Effector memory CD4-positive, alpha-beta T cell (primary cell): ENCODE results near the gene LRRC3B.
"Not testable (repeated sequence)": the region's sequence is repeated elsewhere in the genome, so short reads cannot be mapped to it uniquely, and the experiment has no call there.

ENCODE experiments used
- DNase-seq, 3 donors: peaks; one replicate each; pipeline ENCODE4 v3.0.0-alpha.2; 2020
- H3K27ac ChIP-seq: 2 replicates; pipeline ENCODE4 v1.7.0; 2013; ENCODE audit warnings: mild to moderate bottlenecking, low read length, moderate library complexity; ENCODE audit not compliant: insufficient read depth, poor library complexity, severe bottlenecking
- H3K27me3 ChIP-seq: replicated peaks from 2 replicates; pipeline ENCODE4 v1.7.0; 2013; ENCODE audit warnings: mild to moderate bottlenecking, low read length; ENCODE audit not compliant: insufficient read depth, control insufficient read depth, poor library complexity, severe bottlenecking
- H3K36me3 ChIP-seq: 2 replicates; pipeline ENCODE4 v1.7.0; 2013; ENCODE audit warnings: mild to moderate bottlenecking, low read length, moderate library complexity; ENCODE audit not compliant: control insufficient read depth, insufficient read depth
- H3K4me1 ChIP-seq: 2 replicates; pipeline ENCODE4 v1.7.0; 2013; ENCODE audit warnings: low read length, mild to moderate bottlenecking; ENCODE audit not compliant: control insufficient read depth, insufficient read depth, poor library complexity, severe bottlenecking
- H3K4me3 ChIP-seq: 2 replicates; pipeline ENCODE4 v1.7.0; 2013; ENCODE audit warnings: low read length, low read depth, mild to moderate bottlenecking; ENCODE audit not compliant: insufficient read depth, poor library complexity, severe bottlenecking
- H3K9me3 ChIP-seq: 2 replicates; pipeline ENCODE4 v1.7.0; 2013; ENCODE audit warnings: mild to moderate bottlenecking, low read length, moderate library complexity; ENCODE audit not compliant: control insufficient read depth

Gene LRRC3B

DNA sequence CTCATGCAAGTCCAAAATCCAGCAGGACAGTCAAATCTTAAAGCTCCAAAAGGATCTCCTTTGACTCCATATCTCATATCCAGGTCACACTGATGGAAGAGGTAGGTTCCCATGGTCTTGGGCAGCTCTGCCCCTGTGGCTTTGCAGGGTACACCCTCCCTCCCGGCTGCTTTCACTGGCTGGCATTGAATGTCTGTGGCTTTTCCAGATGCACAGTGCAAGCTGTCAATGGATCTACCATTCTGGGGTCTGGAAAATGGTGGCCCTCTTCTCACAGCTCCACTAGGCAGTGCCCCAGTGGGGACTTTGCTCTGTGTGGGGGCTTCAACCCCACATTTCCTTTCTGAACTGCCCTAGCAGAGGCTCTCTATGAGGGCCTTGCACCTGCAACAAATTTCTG lies 19.3 kb upstream of the LRRC3B start:
- H3K36me3 ChIP-seq, DNase-seq, H3K4me1 ChIP-seq, H3K9me3 ChIP-seq, H3K4me3 ChIP-seq, H3K27me3 ChIP-seq, H3K27ac ChIP-seq: not testable (repeated sequence)

DNA sequence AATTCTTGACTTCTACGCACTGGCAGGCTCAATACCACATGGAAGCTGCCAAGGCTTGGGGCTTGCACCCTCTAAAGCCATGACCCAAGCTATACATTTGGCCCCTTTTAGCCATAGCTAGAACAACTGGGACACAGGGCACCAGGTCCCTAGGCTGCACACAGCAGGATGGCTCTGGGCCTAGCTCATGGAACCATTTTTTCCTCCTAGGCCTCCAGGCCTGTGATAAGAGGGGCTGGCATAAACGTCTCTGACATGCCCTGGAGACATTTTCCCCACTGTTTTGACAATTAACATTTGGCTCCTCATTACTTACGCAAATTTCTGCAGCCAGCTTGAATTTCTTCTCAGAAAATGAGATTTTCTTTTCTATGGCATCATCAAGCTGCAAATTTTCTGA lies 18.8 kb upstream of the LRRC3B start:
- not testable (repeated sequence) for H3K9me3 ChIP-seq, H3K4me1 ChIP-seq, H3K27me3 ChIP-seq, H3K27ac ChIP-seq, DNase-seq, H3K4me3 ChIP-seq, H3K36me3 ChIP-seq

DNA sequence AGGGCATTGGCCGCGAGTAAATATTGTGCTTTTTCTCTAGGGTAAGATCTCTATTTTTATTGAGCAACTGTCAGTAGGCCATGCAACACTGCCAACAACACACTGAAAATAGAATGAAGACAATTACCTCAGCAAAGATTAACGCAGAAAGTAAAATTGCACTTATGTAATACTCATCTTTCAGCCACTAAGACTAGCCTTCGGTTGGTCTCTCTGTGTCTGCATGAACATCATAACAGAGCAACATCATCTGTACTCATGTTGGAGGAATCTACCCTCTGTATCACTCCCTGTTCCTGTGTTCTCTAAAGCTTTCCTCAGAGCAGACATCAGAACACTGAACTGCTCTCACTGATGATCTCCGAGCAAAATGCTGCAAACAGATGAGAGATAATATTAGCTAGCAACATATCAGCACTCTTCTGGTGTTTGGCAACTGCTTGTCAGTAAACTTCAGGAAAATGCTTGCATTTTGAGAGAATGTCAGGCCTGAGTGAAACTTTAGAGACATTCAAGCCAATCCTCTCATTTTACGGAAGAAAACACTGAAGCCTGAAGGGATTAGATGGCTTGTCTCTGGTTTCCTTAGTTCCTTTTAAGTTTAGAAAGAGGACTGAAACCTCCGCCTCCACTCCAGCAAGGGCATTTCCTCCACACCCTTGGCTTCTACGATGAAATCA lies 8.4 kb upstream of the LRRC3B start:
- no peak for DNase-seq
- H3K4me1 ChIP-seq = no peaks in the 10 kb centered on the region
- no peaks in the 10 kb centered on the region for H3K36me3 ChIP-seq
- no peak overlapping the region for H3K4me3 ChIP-seq
- H3K27me3 ChIP-seq = no peaks in the 10 kb centered on the region
- H3K27ac ChIP-seq = no peak overlapping the region
- H3K9me3 ChIP-seq = no peaks in the 10 kb centered on the region

DNA sequence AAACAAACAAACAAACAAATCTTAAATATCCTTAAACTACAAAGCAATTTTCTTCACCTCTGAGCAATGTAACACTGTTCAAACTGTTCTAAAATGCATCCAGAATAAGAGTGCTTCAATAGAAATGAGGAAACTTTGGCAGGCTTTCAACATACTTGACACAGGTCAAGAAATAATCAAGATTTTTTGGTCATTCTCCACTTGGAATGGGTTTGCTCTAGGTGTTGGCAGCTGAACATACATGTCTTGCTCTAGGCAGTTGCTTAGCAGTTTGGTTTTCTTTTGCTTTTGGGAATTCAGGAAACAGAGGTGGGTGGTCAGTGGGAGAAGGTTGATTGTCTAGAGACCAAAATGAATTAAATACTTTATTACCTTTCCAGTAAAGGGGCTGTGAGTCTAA lies 1.4 kb upstream of the LRRC3B start:
- Histone ChIP-seq H3K4me1 (no peaks in the 10 kb centered on the region), H3K27ac (no peak overlapping the region), H3K4me3 (no peak overlapping the region), H3K36me3 (no peaks in the 10 kb centered on the region), H3K27me3 (no peaks in the 10 kb centered on the region), H3K9me3 (no peaks in the 10 kb centered on the region)
- DNase-seq = no peak

DNA sequence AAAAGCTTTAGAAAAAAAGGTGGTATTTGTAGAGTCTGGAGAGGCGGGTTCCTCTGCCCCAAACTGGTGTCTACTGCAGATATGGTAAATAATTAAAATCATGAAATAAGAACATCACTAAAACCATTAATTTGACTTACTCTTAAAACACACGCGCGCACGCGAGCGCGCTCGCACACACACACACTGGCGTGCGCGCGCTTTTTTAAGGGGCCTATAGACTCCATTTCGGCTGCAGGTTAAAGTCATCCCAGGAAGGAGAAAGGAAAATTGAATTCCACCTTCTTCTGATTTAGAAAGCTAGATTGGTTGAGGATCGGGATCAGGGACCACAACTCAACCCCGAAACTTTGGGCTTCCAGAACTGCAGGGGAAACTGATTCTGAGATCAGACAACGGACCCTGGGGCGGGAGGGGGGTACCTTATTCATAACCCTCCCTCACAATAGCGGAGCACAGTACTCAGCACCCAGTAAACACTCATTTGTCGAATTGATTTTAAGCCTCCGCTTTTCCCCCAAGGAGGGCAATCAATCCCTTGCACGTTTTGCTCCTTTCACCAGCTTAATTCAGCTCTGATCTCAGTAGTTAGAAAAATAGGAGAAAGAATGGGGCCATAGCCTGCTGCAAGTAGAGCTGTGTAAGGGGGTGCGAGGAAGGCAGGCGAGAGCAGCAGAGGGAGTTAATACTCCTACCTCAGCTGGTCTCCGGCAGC lies 509 bp upstream of the LRRC3B start:
- H3K27ac ChIP-seq = no peak overlapping the region
- no peaks in the 10 kb centered on the region for H3K4me1 ChIP-seq
- H3K27me3 ChIP-seq = no peaks in the 10 kb centered on the region
- H3K4me3 ChIP-seq = no peak overlapping the region
- no peaks in the 10 kb centered on the region for H3K36me3 ChIP-seq
- no peaks in the 10 kb centered on the region for H3K9me3 ChIP-seq
- no peak for DNase-seq

DNA sequence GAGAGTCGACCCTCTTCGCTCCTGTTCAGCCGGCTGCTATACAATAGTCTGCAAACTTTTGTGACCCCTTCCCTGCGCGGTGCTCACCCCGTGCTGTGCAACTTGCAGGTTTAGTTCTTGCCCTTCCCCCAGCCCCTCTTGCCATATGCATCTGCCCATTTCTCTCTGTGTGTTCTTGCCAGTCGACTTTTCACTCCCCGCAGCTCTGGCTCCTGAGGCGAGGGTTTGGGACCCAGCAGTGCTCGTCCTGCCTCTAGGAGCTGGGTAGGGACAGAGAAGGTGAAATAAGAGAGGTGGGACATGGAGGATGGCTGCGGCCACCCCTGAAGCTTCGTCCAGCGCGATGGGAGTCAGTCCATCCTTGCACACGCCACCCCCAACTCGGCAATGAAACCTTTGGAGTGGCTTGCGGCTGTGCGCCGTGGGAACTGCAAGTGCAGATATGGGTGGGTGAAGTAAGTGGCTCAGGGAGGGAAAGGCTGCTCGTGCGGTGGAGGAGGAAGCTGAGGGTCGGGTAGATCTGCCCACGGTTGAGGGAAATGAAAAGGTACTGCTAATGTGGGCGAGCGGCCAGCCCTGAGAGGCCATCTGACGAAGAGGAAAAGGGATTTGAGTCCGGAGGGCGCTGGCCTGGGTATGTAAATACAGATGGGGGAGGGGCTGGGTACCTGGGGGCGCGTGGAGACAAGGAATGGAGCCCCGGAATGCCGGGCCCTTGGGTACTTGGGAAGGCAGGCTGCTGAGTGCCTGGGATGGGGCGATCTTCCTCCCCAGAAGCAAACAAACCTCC lies 1.0 kb downstream of the LRRC3B start:
- DNase-seq = no peak
- H3K27me3 ChIP-seq = no peaks in the 10 kb centered on the region

DNA sequence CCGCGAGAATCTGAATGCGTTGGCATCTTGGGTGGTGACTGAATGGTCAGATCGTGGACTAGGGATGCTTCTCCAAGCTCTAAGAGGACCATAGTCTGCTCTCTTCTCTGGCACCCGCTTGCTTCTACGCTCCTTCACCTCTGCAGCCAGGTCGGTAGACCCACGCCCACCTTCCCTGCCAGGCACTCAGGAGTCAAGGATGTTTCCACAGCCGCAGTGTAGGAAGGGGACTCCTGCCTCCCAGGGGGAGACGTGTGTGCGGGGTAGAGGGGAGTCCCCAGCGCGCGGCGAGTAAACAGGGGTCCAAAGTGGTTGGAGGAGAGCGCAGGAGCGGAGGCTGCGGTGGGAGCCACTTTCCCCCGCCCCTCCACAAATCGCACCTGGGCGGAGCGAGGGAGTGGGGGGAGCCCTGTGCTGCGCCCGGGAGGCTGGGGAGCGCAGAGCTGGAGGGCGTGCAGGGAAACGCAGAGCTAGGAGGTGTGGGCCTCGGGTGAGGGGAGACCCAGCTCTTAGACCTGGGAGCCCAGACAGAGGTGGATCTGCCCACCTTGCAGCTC lies 1.7 kb downstream of the LRRC3B start:
- no peak for DNase-seq
- Histone ChIP-seq H3K4me3 (no peak overlapping the region), H3K27ac (no peak overlapping the region), H3K36me3 (no peaks in the 10 kb centered on the region), H3K27me3 (no peaks in the 10 kb centered on the region), H3K9me3 (no peaks in the 10 kb centered on the region), H3K4me1 (no peaks in the 10 kb centered on the region)

More for the DNA sequence above, 1.0 kb downstream of the LRRC3B start:
- H3K27ac ChIP-seq = no peak overlapping the region
- no peak overlapping the region for H3K4me3 ChIP-seq
- H3K36me3 ChIP-seq = no peaks in the 10 kb centered on the region
- H3K9me3 ChIP-seq = no peaks in the 10 kb centered on the region
- H3K4me1 ChIP-seq = no peaks in the 10 kb centered on the region

DNA sequence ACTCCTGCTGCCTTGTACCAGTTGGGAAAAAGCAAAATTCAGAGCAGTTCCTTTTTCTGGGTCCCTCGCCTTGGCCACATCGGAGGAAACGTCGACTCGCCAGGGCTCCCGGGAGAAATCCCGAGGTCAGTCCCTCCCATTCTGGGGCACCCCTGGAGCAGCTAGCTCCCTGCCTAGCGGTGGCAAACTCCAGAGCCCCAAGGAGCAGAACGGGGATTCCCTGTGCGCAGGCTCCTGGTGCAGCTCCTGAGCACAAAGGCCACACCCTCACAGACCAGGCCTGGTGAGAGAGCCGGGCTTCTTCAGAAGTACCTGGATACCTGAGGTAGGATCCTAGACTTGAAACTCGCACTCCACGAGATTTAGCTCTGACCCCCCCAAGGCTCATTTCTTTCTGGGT lies 2.6 kb downstream of the LRRC3B start:
- Histone ChIP-seq H3K27me3 (no peaks in the 10 kb centered on the region), H3K4me3 (no peak overlapping the region), H3K9me3 (no peaks in the 10 kb centered on the region), H3K36me3 (no peaks in the 10 kb centered on the region), H3K27ac (no peak overlapping the region), H3K4me1 (no peaks in the 10 kb centered on the region)
- no peak for DNase-seq

DNA sequence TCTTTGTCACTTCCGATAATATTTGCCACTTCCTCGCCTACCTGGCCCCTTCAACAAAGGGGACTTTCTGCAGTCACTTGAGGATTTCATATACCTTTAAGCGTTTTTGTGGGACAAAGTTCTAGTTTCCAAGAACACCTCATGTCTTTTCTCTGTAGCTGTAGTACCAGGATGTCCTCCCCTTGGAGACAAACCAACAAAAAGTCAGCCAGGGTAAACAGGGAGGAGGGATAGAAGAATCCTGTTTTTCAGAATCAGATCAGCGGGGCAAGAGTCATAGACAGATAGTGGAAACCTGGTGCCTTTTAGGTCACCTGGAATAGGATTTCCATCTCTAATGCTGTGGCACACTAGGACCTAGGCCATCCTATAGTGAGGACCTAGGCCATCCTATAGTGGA lies 4.5 kb downstream of the LRRC3B start:
- no peaks in the 10 kb centered on the region for H3K9me3 ChIP-seq
- no peaks in the 10 kb centered on the region for H3K36me3 ChIP-seq
- no peaks in the 10 kb centered on the region for H3K27me3 ChIP-seq
- no peak overlapping the region for H3K27ac ChIP-seq
- H3K4me1 ChIP-seq = no peaks in the 10 kb centered on the region
- no peak overlapping the region for H3K4me3 ChIP-seq
- DNase-seq = no peak

DNA sequence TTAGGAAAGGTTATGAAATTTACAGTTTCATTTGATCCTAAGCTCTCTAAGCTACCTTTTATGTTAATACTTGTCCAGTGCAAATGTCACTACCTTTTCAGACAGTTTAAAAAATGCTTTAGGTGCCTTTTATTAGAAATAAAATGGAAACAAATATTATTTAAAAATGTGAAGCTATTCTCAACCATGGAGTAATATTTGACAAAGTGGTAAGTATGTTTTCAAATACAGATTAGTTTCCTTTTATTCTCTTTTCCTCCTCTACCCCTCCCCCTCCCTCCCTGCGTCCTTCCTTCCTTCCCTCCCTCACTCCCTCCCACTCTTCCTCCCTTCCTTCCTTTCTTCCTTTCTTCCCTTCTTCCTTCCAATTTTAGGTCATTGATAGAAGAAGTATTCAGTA lies 6.3 kb downstream of the LRRC3B start:
- no peaks in the 10 kb centered on the region for H3K36me3 ChIP-seq
- DNase-seq = no peak
- H3K4me1 ChIP-seq = no peaks in the 10 kb centered on the region
- H3K27ac ChIP-seq = no peak overlapping the region
- H3K4me3 ChIP-seq = no peak overlapping the region
- no peaks in the 10 kb centered on the region for H3K27me3 ChIP-seq
- no peaks in the 10 kb centered on the region for H3K9me3 ChIP-seq
